Spleen (tissue), 11 donors: ENCODE data around the gene LRRC72. TPM values are rescaled to one million over a fixed set of nuclear protein-coding genes. Genes with fewer than 3 reads are reported as not detected.

Experiments used
- DNase-seq: peaks from one replicate; pipeline ENCODE4 v3.0.0-alpha.2; 2020
- H3K27ac ChIP-seq, 8 donors: fragments of 200-600 bp; sonication (generic) in 7 of 8; 1 replicate in 4 of 8; 2 replicates in 4 of 8; pipeline versions ENCODE4 v1.5.0 to v1.8.0; 2016 to 2021; ENCODE audit warnings: inconsistent platforms in 4 of 8, mild to moderate bottlenecking in 4 of 8, moderate library complexity in 1 of 8
- H3K27me3 ChIP-seq, 7 donors: fragments of 200-600 bp; sonication (generic) in 6 of 7; replicated peaks in 1 of 7; 1 replicate in 4 of 7; 2 replicates in 3 of 7; pipeline versions ENCODE4 v1.5.0 to v1.8.0; 2016 to 2021; ENCODE audit warnings: inconsistent platforms in 3 of 7, mild to moderate bottlenecking in 1 of 7
- H3K36me3 ChIP-seq, 6 donors: fragments of 200-600 bp; sonication (generic) in 5 of 6; 1 replicate in 4 of 6; 2 replicates in 2 of 6; pipeline versions ENCODE4 v1.5.0 to v1.8.0; 2016 to 2021; ENCODE audit warnings: inconsistent platforms in 2 of 6
- H3K4me1 ChIP-seq, 6 donors: fragments of 200-600 bp; sonication (generic) in 5 of 6; 1 replicate in 3 of 6; 2 replicates in 3 of 6; pipeline versions ENCODE4 v1.5.0 to v1.8.0; 2016 to 2021; ENCODE audit warnings: inconsistent platforms in 3 of 6
- H3K4me3 ChIP-seq, 8 donors: fragments of 200-600 bp; sonication (generic) in 7 of 8; 1 replicate in 4 of 8; 2 replicates in 4 of 8; pipeline versions ENCODE4 v1.5.0 to v1.8.0; 2016 to 2021; ENCODE audit warnings: inconsistent platforms in 4 of 8, mild to moderate bottlenecking in 4 of 8, moderate library complexity in 2 of 8
- H3K9me3 ChIP-seq, 8 donors: fragments of 200-600 bp; sonication (generic) in 7 of 8; 1 replicate in 4 of 8; 2 replicates in 4 of 8; pipeline versions ENCODE4 v1.5.0 to v1.8.0; 2016 to 2021; ENCODE audit warnings: inconsistent platforms in 4 of 8
- CTCF ChIP-seq, 11 experiments: fragments of 200-600 bp in 7 of 11; fragments of 450-650 bp in 4 of 11; sonication (generic) in 4 of 11; IDR thresholded peaks in 8 of 11; conservative IDR thresholded peaks in 3 of 11; 1 replicate in 7 of 11; 2 replicates in 4 of 11; pipeline versions ENCODE4 v1.4.0 to v1.8.0; 2016 to 2021; ENCODE audit warnings: antibody characterized with exemption in 11 of 11, inconsistent platforms in 4 of 11, mild to moderate bottlenecking in 1 of 11
- POLR2A ChIP-seq, 3 donors: fragments of 450-650 bp; IDR thresholded peaks; one replicate each; pipeline ENCODE4 v1.5.1; 2017; ENCODE audit warnings: antibody characterized with exemption in 3 of 3, mild to moderate bottlenecking in 1 of 3
- POLR2AphosphoS5 ChIP-seq, 3 donors: sonication (generic); formaldehyde crosslinking; IDR thresholded peaks; one replicate each; pipeline ENCODE4 v1.5.1; 2017; ENCODE audit warnings: antibody characterized with exemption in 3 of 3
- WGBS, 5 donors: extraction: QIAGEN DNeasy Blood & Tissue Kit in 3 of 5; methylation state at CpG; one replicate each; pipeline versions ENCODE4 v1.1.5 to v1.1.7; 2013 to 2018; 5-methylcytosine and 5-hydroxymethylcytosine counted together
- intact Hi-C: fragments of 100-400 bp; cut with DNase I; formaldehyde crosslinking; loops from one replicate; pipeline ENCODE4 v1.15.0; 2023; ENCODE audit warnings: low total_unique reads
- polyA plus RNA-seq, 3 donors: library from polyadenylated mRNA; stranded (reverse); fragments of 200-250 nt; gene quantifications; one replicate each; pipeline ENCODE4 v1.2.1, GENCODE V29; 2013
- total RNA-seq, 7 donors: library from RNA; depleted of rRNA in 3 of 7; stranded (reverse); fragments of >200 nt in 3 of 7; fragmentation: NEBNext Ultra II Directional in 4 of 7; extraction: Animal tissue kit (Norgen Biotek cat#: 25700) in 4 of 7; gene quantifications; one replicate each; pipeline versions ENCODE4 v1.1.0 to v1.2.1, GENCODE V29; 2016 to 2021
- donor health status: healthy with polysubstance abuse.
- donor health status: DM: no; HTN: no; CAD: no; lungs with moderate emphysema.
- donor health status: DM: no; HTN: no; CAD: no.
- donor health status: Bipolar disorder and iron deficiency.
- donor health status: healthy.
- donor health status: DM: no; HTN: no; CAD: no.
- donor health status: DM: yes; HTN: yes; CAD: no.

LRRC72 gene
- total and polyA plus RNA-seq, 10 donors = not detected

GRCh38 chr7:16509829-16510228 lies 16.8 kb upstream of the LRRC72 start:
- no peaks in the 10 kb centered on the region for H3K36me3 ChIP-seq
- no peaks in the 10 kb centered on the region for H3K27me3 ChIP-seq
- DNase-seq = no peak
- no peak overlapping the region for H3K4me3 ChIP-seq
- intact Hi-C loops = no loop called here
- H3K27ac ChIP-seq = no peak overlapping the region
- H3K9me3 ChIP-seq = no peaks in the 10 kb centered on the region
- H3K4me1 ChIP-seq = no peaks in the 10 kb centered on the region
- TF ChIP-seq POLR2A (IDR thresholded peaks at IDR 0.05) (no peak), POLR2AphosphoS5 (IDR thresholded peaks at IDR 0.05) (no peak), CTCF (IDR thresholded peaks at IDR 0.05 in 8 of 11, conservative IDR thresholded peaks at IDR 0.05 in 3 of 11) (no peak)

GRCh38 chr7:16511314-16511713 lies 15.3 kb upstream of the LRRC72 start:
- no peaks in the 10 kb centered on the region for H3K27me3 ChIP-seq
- H3K4me1 ChIP-seq = no peaks in the 10 kb centered on the region
- 84 to 93% (median 86%) methylated on average over 5 of the region's 5 CpGs for WGBS, 5 donors
- DNase-seq = no peak
- H3K4me3 ChIP-seq = no peak overlapping the region
- intact Hi-C loops = no loop called here
- H3K9me3 ChIP-seq = no peaks in the 10 kb centered on the region
- H3K27ac ChIP-seq = no peak overlapping the region
- TF ChIP-seq POLR2A (IDR thresholded peaks at IDR 0.05) (no peak), POLR2AphosphoS5 (IDR thresholded peaks at IDR 0.05) (no peak)
- no peaks in the 10 kb centered on the region for H3K36me3 ChIP-seq

- Histone ChIP-seq H3K27me3 (no peaks in the 10 kb centered on the region), H3K27ac (no peak overlapping the region), H3K4me3 (no peak overlapping the region), H3K4me1 (no peaks in the 10 kb centered on the region), H3K9me3 (no peaks in the 10 kb centered on the region), H3K36me3 (no peaks in the 10 kb centered on the region)
- no peak for DNase-seq
- intact Hi-C loops = no loop called here
- TF ChIP-seq POLR2A (IDR thresholded peaks at IDR 0.05) (no peak), CTCF (IDR thresholded peaks at IDR 0.05 in 8 of 11, conservative IDR thresholded peaks at IDR 0.05 in 3 of 11) (no peak), POLR2AphosphoS5 (IDR thresholded peaks at IDR 0.05) (no peak)
- WGBS, 5 donors = 76 to 97% (median 88%) methylated on average over 7 of the region's 7 CpGs
Observed at GRCh38 chr7:16512097-16512496, 14.5 kb upstream of the LRRC72 start.

GRCh38 chr7:16514271-16514670 lies 12.4 kb upstream of the LRRC72 start:
- H3K27me3 ChIP-seq = no peaks in the 10 kb centered on the region
- 47 to 90% (median 73%) methylated on average over 1 of the region's 1 CpG for WGBS, 5 donors
- TF ChIP-seq CTCF (IDR thresholded peaks at IDR 0.05 in 8 of 11, conservative IDR thresholded peaks at IDR 0.05 in 3 of 11) (no peak), POLR2AphosphoS5 (IDR thresholded peaks at IDR 0.05) (no peak), POLR2A (IDR thresholded peaks at IDR 0.05) (no peak)

GRCh38 chr7:16514729-16515128 lies 11.9 kb upstream of the LRRC72 start:
- H3K27ac ChIP-seq = no peak overlapping the region
- no peaks in the 10 kb centered on the region for H3K4me1 ChIP-seq
- H3K27me3 ChIP-seq = no peaks in the 10 kb centered on the region
- no peak for TF ChIP-seq CTCF (IDR thresholded peaks at IDR 0.05 in 8 of 11, conservative IDR thresholded peaks at IDR 0.05 in 3 of 11)
- TF ChIP-seq POLR2A (IDR thresholded peaks at IDR 0.05) = no peak
- no peak for TF ChIP-seq POLR2AphosphoS5 (IDR thresholded peaks at IDR 0.05)
- no peak overlapping the region for H3K4me3 ChIP-seq
- no peaks in the 10 kb centered on the region for H3K36me3 ChIP-seq
- no peak for DNase-seq
- intact Hi-C loops = no loop called here
- peaks cover 0 to under 1% (median 0%) of the 10 kb centered on the region in 8 donors for H3K9me3 ChIP-seq

More at GRCh38 chr7:16514271-16514670, 12.4 kb upstream of the LRRC72 start:
- intact Hi-C loops = no loop called here
- no peaks in the 10 kb centered on the region for H3K9me3 ChIP-seq
- DNase-seq = no peak
- H3K36me3 ChIP-seq = no peaks in the 10 kb centered on the region
- H3K4me1 ChIP-seq = no peaks in the 10 kb centered on the region
- no peak overlapping the region for H3K27ac ChIP-seq
- H3K4me3 ChIP-seq = no peak overlapping the region
